IMR-90 (cell line): ENCODE data around the gene ING5.

Source experiments
- MAFK ChIP-seq: IDR thresholded peaks from 2 replicates; pipeline ENCODE4 v1.6.1; 2012; ENCODE audit warnings: low read depth, low read length, improper control_type of control experiment
- POLR2A ChIP-seq: IDR thresholded peaks from 2 replicates; pipeline ENCODE4 v1.6.1; 2012; ENCODE audit warnings: mild to moderate bottlenecking, low read depth, low read length
- RAD21 ChIP-seq: IDR thresholded peaks from 2 replicates; pipeline ENCODE4 v1.6.1; 2012; ENCODE audit warnings: low read length, improper control_type of control experiment
- SMC3 ChIP-seq: fragments of 150-350 bp; IDR thresholded peaks from 2 replicates; pipeline ENCODE4 v1.6.1; 2016; ENCODE audit warnings: low read depth, mild to moderate bottlenecking, antibody characterized with exemption, low read length, moderate library complexity
- TF ChIP-seq, protein P1 (sequence below): fragments of 150-350 bp; IDR thresholded peaks from 2 replicates; pipeline ENCODE4 v1.6.1; 2016; ENCODE audit warnings: low read depth, mild to moderate bottlenecking, low read length, moderate library complexity, borderline replicate concordance
- TF ChIP-seq, protein P2 (sequence below): conservative IDR thresholded peaks from 2 replicates; pipeline ENCODE4 v1.5.1; 2012; ENCODE audit warnings: mild to moderate bottlenecking, low read depth, low read length, improper control_type of control experiment

DNA sequence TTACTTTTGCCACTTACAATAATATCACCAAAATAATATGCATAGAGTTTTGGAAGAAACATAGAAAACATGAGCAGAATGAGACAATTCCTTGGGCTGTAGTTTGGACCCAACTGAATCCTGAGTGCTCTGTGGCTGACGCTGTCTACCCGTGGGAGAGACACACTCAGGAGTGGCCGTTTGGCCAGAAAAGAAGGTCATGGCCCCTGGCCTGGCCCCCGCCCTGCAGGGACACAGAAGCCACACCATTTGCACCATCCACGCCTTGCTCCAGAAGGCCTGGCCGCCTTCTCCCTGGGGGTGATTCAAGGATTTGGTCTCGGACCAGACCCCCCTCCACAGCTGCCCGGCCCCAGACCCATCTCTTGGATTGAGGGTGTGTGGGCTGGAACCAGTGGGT, 26.2 kb downstream of the ING5 start:
- TF ChIP-seq POLR2A (no peak), RAD21 (no peak), MAFK (no peak), SMC3 (no peak)
- TF ChIP-seq, protein P1, sequence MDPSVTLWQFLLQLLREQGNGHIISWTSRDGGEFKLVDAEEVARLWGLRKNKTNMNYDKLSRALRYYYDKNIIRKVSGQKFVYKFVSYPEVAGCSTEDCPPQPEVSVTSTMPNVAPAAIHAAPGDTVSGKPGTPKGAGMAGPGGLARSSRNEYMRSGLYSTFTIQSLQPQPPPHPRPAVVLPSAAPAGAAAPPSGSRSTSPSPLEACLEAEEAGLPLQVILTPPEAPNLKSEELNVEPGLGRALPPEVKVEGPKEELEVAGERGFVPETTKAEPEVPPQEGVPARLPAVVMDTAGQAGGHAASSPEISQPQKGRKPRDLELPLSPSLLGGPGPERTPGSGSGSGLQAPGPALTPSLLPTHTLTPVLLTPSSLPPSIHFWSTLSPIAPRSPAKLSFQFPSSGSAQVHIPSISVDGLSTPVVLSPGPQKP, result no peak
- TF ChIP-seq, protein P2, sequence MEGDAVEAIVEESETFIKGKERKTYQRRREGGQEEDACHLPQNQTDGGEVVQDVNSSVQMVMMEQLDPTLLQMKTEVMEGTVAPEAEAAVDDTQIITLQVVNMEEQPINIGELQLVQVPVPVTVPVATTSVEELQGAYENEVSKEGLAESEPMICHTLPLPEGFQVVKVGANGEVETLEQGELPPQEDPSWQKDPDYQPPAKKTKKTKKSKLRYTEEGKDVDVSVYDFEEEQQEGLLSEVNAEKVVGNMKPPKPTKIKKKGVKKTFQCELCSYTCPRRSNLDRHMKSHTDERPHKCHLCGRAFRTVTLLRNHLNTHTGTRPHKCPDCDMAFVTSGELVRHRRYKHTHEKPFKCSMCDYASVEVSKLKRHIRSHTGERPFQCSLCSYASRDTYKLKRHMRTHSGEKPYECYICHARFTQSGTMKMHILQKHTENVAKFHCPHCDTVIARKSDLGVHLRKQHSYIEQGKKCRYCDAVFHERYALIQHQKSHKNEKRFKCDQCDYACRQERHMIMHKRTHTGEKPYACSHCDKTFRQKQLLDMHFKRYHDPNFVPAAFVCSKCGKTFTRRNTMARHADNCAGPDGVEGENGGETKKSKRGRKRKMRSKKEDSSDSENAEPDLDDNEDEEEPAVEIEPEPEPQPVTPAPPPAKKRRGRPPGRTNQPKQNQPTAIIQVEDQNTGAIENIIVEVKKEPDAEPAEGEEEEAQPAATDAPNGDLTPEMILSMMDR, result no peak
